ENCODE data around the gene TUBGCP6.

- no peak for TF ChIP-seq EZH2phosphoT487 (IDR thresholded peaks at IDR 0.05)
- TF ChIP-seq, protein P1, sequence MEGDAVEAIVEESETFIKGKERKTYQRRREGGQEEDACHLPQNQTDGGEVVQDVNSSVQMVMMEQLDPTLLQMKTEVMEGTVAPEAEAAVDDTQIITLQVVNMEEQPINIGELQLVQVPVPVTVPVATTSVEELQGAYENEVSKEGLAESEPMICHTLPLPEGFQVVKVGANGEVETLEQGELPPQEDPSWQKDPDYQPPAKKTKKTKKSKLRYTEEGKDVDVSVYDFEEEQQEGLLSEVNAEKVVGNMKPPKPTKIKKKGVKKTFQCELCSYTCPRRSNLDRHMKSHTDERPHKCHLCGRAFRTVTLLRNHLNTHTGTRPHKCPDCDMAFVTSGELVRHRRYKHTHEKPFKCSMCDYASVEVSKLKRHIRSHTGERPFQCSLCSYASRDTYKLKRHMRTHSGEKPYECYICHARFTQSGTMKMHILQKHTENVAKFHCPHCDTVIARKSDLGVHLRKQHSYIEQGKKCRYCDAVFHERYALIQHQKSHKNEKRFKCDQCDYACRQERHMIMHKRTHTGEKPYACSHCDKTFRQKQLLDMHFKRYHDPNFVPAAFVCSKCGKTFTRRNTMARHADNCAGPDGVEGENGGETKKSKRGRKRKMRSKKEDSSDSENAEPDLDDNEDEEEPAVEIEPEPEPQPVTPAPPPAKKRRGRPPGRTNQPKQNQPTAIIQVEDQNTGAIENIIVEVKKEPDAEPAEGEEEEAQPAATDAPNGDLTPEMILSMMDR (IDR thresholded peaks at IDR 0.05): peak; percentile 31
- TF ChIP-seq EZH2 (IDR thresholded peaks at IDR 0.05): no peak
Observed at GRCh38 chr22:50271519-50271970, 26.7 kb upstream of the TUBGCP6 start.

Data from neural progenitor cell (in vitro differentiated cells).